Motor neuron (in vitro differentiated cells): ENCODE results near the gene KLLN. TPM values are rescaled to one million over a fixed set of nuclear protein-coding genes. Genes with fewer than 3 reads are reported as not detected.
"Not testable (repeated sequence)": the region's sequence is repeated elsewhere in the genome, so short reads cannot be mapped to it uniquely, and the experiment has no call there.

Experiments used
- ATAC-seq, 8 experiments: fragments of 200-7000 bp; cut with Tn5 transposase; replicated peaks in 6 of 8; 2 replicates each; pipeline ENCODE4 v1.8.0; 2021; ENCODE audit warnings: mild to moderate bottlenecking in 8 of 8, moderate library complexity in 8 of 8
- H3K27ac ChIP-seq, 2 donors: fragments of 250-450 bp; sonication (Bioruptor Pico); 2 replicates each; pipeline ENCODE4 v1.9.0; 2021; ENCODE audit warnings: antibody characterized with exemption in 2 of 2, mild to moderate bottlenecking in 2 of 2, moderate library complexity in 1 of 2
- H3K4me1 ChIP-seq, 2 donors: fragments of 250-450 bp; sonication (Bioruptor Pico); replicated peaks in 1 of 2; 2 replicates each; pipeline ENCODE4 v1.6.1; 2021; ENCODE audit warnings: antibody characterized with exemption in 2 of 2, mild to moderate bottlenecking in 2 of 2, moderate library complexity in 1 of 2
- H3K4me3 ChIP-seq, 5 donors: fragments of 250-450 bp; sonication (Bioruptor Pico); 2 replicates each; pipeline ENCODE4 v1.9.0; 2021; ENCODE audit warnings: antibody characterized with exemption in 5 of 5, mild to moderate bottlenecking in 5 of 5, moderate library complexity in 4 of 5
- WGBS, 10 experiments: fragments of 450-650 bp; shearing (Covaris generic); methylation state at CpG; one replicate each; pipeline ENCODE4 v1.0.0; 2022; 5-methylcytosine and 5-hydroxymethylcytosine counted together
- in situ Hi-C, 9 experiments: fragments of 400-800 bp; cut with MboI; loops; one replicate each; pipeline ENCODE4 v1.15.0; 2021; ENCODE audit warnings: low sequenced_read_pairs in 9 of 9, low pct_unique_long_range_greater_than_20kb in 2 of 9; ENCODE audit not compliant: unreplicated experiment in 9 of 9
- total RNA-seq, 8 experiments: library from RNA; unstranded; fragments of 300-600 nt; gene quantifications; 2 replicates each; pipeline versions ENCODE4 v1.2.3 to v1.2.4, GENCODE V29; 2022

KLLN gene, protein sequence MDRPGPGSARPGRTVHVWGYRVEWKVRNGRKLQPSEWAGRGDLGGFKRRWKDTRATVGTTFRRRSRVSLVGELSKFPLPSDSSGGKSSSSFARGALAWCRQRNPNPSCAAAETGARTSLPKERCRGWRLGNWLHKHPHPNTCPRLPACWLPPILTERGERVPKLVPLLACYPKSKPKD
- 1 to 10 TPM; 1.3 to 3.0 (median 2.3) TPM for total RNA-seq

DNA sequence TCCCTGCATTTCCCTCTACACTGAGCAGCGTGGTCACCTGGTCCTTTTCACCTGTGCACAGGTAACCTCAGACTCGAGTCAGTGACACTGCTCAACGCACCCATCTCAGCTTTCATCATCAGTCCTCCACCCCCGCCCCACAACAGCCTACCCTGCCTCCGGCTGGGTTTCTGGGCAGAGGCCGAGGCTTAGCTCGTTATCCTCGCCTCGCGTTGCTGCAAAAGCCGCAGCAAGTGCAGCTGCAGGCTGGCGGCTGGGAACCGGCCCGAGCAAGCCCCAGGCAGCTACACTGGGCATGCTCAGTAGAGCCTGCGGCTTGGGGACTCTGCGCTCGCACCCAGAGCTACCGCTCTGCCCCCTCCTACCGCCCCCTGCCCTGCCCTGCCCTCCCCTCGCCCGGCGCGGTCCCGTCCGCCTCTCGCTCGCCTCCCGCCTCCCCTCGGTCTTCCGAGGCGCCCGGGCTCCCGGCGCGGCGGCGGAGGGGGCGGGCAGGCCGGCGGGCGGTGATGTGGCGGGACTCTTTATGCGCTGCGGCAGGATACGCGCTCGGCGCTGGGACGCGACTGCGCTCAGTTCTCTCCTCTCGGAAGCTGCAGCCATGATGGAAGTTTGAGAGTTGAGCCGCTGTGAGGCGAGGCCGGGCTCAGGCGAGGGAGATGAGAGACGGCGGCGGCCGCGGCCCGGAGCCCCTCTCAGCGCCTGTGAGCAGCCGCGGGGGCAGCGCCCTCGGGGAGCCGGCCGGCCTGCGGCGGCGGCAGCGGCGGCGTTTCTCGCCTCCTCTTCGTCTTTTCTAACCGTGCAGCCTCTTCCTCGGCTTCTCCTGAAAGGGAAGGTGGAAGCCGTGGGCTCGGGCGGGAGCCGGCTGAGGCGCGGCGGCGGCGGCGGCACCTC is at the start of gene KLLN, which contains the start of gene PTEN:
TSS of gene KLLN (minus strand) at position 481 of the 891 bp plus-strand sequence. CDS start 1,046 bp downstream, outside the sequence.
TSS of gene PTEN (plus strand) at position 573 of the 891 bp plus-strand sequence. CDS start 845 bp downstream, outside the sequence.
- peak within 1 kb of the TSS; percentile 86 to 95 for H3K27ac ChIP-seq
- in situ Hi-C loops = loop anchor here in 4 of 9 experiments (25.0 kb wide), 3 partner anchors 524 to 699 kb away; no protein-coding TSS in a partner anchor
- WGBS, 10 experiments = 0% methylated on average over 1 to 4 of the region's 89 CpGs; no CpG with 5 or more reads in 8 of the 10 experiments

DNA sequence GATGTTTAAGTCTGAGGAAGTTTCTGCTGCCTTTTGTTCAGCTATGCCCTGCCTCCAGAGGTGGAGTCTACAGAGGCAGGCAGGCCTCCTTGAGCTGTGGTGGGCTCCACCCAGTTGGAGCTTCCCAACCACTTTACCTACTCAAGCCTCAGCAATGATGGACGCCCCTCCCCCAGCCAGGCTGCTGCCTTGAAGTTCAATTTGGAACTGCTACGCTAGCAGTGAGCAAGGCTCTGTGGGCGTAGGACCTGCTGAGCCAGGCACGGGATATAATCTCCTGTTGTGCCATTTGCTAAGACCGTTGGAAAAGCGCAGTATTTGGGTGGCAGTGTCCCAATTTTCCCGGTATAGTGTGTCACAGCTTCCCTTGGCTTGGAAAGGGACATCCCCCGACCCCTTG is 40.1 kb upstream of the KLLN start:
- WGBS, 10 experiments = 58 to 100% (median 93%) methylated on average over 1 to 8 of the region's 8 CpGs; no CpG with 5 or more reads in 6 of the 10 experiments
- H3K4me1 ChIP-seq, in situ Hi-C loops, ATAC-seq, H3K27ac ChIP-seq, H3K4me3 ChIP-seq: not testable (repeated sequence)

More for the DNA sequence above, at the start of gene KLLN, which contains the start of gene PTEN:
- peaks cover 2 to 5% of the 10 kb centered on the region in 2 donors for H3K4me1 ChIP-seq
- peak within 1 kb of the TSS; percentile 79 to 95 (median 90) for H3K4me3 ChIP-seq
- peak; percentile 48 to 88 (median 82) for ATAC-seq

DNA sequence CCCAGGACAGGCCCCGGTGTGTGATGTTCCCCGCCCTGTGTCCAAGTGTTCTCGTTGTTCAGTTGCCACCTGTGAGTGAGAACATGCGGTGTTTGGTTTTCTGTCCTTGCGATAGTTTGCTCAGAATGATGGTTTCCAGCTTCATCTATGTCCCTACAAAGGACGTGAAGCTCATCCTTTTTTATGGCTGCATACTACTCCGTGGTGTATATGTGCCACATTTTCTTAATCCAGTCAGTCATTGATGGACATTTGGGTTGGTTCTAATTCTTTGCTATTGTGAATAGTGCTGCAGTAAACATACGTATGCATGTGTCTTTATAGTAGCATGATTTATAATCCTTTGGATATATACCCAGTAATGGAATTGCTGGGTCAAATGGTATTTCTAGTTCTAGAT is 34.6 kb upstream of the KLLN start:
- ATAC-seq, H3K27ac ChIP-seq, H3K4me3 ChIP-seq, H3K4me1 ChIP-seq, in situ Hi-C loops: not testable (repeated sequence)
- WGBS, 10 experiments = 60 to 100% (median 95%) methylated on average over 1 to 3 of the region's 8 CpGs; no CpG with 5 or more reads in 4 of the 10 experiments

DNA sequence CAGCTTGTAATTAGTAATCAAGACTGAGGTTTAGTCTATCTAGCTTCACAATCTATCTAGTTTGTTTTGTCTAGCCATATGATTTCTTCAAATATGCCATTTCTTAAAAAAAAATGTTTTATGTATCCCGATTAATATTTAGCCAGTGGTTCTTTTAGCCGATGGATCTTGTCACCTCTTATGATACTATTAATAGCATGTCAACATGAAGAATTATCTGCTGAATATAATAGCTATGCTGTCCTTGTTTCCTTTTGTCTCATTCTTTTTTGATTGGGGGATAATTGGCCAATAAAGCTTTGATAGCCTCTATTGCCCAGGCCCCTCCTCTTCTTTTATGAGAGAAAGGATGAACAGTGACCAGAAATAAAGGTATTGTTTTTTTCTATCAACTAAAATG is 32.9 kb upstream of the KLLN start:
- Histone ChIP-seq H3K4me1 (no peaks in the 10 kb centered on the region), H3K4me3 (no peak overlapping the region), H3K27ac (no peak overlapping the region)
- WGBS, 10 experiments = 40 to 100% (median 81%) methylated on average over 1 to 2 of the region's 2 CpGs
- ATAC-seq = no peak
- in situ Hi-C loops = no loop called here

DNA sequence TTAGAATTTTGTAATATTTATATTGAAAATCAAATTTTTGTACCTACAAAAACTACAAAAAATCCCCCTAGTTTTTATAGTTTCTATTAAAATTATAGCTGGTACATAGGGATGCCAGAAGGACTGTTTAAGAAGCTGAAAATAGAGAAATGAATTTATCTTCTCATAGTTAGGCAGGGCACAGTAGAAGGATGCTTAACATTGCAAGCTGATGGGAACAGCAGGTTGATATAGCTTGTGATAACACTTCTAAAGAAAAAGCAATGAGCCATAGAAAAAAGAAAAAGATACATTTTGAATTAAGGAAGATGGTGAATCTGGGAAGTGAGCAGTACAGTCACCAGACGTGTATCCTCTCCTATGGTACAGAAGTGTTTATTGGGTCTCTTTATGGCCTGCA is 32.1 kb upstream of the KLLN start:
- ATAC-seq = no peak
- Histone ChIP-seq H3K4me1 (no peaks in the 10 kb centered on the region), H3K4me3 (no peak overlapping the region), H3K27ac (no peak overlapping the region)
- 100% methylated on average over 1 of the region's 1 CpG; no CpG with 5 or more reads in 7 of the 10 experiments for WGBS, 10 experiments
- in situ Hi-C loops = no loop called here

DNA sequence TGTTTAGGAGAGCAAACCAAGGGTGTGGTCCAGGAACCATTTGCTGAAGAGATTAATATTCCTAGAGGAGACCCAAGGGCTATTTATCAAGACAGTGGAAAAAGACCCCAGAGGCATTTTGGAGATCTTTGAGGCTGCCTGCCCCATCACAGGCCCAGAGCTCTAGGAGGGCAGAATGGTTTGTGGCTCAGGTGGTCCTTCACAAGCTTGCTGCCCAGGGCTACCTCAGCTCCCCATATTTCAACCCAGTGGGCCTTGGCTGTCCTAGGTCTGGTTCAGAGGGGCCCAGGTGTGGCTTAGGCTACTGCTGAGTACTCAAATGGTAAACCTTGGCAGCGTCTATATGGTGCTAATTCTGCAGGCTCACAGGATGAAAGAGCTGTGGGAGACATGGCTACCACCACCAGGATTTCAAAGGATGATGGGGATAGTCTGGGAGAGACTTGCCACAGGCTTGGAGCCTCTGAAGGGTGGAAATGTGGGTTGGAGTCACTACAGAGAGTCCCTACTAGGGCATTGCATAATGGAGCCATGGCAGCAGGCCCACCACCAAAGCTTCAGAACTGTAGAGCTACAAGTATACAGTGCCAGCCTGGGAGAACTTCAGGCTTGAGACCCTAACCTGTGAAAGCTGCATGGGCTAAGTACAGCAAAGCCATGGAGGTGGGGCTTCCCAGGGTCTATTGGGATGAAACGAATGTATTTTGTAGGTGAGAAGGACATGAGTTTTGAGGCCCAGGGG is 24.4 kb upstream of the KLLN start:
- WGBS, 10 experiments = 80 to 100% methylated on average over 1 of the region's 2 CpGs; no CpG with 5 or more reads in 8 of the 10 experiments
- no peak overlapping the region for H3K4me3 ChIP-seq
- in situ Hi-C loops = no loop called here
- H3K4me1 ChIP-seq = no peaks in the 10 kb centered on the region
- H3K27ac ChIP-seq = no peak overlapping the region
- no peak for ATAC-seq

DNA sequence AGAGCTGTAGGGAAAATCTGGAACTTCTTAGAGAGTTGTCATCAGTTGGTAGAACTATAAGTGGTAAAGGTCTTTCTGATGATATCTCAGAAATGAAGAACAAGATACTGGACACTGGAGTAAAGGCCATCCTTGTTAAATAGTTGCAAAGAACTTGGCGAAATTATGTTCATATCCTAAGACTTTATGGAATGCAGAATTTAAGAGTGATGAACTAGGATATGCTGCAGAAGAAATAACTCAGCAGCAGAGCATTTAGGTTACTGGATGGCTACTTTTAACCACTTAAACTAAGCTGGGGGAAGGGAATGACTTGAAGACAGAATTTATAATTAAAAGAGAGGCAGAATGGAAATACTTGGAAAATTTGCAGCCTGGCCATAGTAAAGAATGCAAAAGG is 23.8 kb upstream of the KLLN start:
- Histone ChIP-seq H3K27ac (no peak overlapping the region), H3K4me1 (no peaks in the 10 kb centered on the region), H3K4me3 (no peak overlapping the region)
- WGBS, 10 experiments = 82 to 100% (median 100%) methylated on average over 1 of the region's 1 CpG; no CpG with 5 or more reads in 2 of the 10 experiments
- in situ Hi-C loops = no loop called here
- ATAC-seq = no peak

DNA sequence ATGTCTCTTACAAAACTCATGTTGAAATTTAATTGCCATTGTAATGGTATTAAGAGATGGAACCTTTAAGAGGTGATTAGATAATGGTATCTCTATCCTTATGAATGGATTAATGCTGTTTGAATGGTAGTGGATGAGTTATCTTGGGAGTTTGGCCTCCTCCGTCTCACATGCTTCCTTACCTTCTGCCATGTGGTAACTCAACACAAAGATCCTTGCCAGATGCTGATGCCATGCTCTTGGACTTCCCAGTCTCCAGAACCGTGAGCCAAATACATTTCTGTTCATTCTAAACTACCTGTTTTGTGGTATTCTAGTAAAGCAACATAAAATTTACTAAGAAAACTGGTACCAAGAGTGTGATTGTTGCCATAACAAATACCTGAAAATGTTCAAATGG is 23.3 kb upstream of the KLLN start:
- 93 to 100% (median 100%) methylated on average over 1 to 2 of the region's 2 CpGs; no CpG with 5 or more reads in 2 of the 10 experiments for WGBS, 10 experiments
- H3K4me1 ChIP-seq = no peaks in the 10 kb centered on the region
- ATAC-seq = no peak
- H3K27ac ChIP-seq = no peak overlapping the region
- in situ Hi-C loops = no loop called here
- H3K4me3 ChIP-seq = no peak overlapping the region

DNA sequence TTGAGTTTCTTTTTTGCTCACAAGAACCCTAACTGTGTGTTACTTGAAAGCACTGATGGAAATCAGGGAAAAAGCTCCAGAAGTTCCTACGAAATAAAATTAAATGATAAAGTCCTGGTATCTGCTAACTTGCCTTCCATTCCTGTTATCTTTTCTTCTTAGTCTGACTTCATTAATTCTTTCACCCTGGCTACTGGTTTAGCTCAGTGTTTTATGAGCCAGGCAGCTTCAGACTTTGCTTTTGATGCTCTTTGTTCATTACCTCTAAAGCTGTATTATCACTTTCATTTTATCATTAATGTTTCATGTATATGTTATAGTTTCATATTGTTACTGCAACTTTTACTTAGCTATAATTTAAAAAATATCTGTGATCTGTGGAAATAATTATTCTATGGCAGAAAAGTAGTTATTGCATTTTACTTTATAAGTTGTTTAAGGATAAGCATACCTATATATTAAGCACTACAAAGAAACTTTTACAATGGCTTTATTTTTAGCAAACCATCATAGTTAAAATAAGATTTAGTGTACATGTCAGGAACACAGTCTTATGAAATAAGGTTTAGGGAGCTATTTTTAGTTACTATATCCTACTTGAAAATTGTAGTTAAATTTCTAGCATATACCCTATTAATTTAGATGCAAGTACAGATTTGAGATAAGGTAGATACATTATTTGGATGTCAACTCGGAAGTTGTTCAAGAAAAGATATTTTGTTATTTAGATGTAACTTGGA is 19.4 kb upstream of the KLLN start:
- no peaks in the 10 kb centered on the region for H3K4me1 ChIP-seq

DNA sequence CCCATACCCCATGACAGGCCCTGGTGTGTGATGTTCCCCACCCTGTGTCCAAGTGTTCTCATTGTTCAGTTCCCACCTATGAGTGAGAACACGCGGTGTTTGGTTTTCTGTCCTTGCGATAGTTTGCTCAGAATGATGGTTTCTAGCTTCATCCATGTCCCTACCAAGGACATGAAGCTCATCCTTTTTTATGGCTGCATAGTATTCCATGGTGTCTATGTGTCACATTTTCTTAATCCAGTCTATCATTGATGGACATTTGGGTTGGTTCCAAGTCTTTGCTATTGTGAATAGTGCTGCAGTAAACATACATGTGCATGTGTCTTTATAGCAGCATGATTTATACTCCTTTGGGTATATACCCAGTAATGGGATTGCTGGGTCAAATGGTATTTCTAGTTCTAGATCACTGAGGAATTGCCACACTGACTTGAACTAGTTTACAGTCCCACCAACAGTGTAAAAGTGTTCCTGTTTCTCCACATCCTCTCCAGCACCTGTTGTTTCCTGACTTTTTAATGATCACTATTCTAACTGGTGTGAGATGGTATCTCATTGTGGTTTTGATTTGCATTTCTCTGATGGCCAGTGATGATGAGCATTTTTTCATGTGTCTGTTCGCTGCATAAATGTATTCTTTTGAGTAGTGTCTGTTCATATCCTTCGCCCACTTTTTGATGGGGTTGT is 18.2 kb upstream of the KLLN start:
- H3K4me1 ChIP-seq, in situ Hi-C loops, H3K27ac ChIP-seq, H3K4me3 ChIP-seq, ATAC-seq: not testable (repeated sequence)
- 85 to 100% (median 100%) methylated on average over 1 to 2 of the region's 5 CpGs; no CpG with 5 or more reads in 5 of the 10 experiments for WGBS, 10 experiments

More for the DNA sequence above, 19.4 kb upstream of the KLLN start:
- Histone ChIP-seq H3K27ac (no peak overlapping the region), H3K4me3 (no peak overlapping the region)
- in situ Hi-C loops = no loop called here
- 73 to 100% (median 93%) methylated on average over 1 to 2 of the region's 2 CpGs for WGBS, 10 experiments
- no peak for ATAC-seq

DNA sequence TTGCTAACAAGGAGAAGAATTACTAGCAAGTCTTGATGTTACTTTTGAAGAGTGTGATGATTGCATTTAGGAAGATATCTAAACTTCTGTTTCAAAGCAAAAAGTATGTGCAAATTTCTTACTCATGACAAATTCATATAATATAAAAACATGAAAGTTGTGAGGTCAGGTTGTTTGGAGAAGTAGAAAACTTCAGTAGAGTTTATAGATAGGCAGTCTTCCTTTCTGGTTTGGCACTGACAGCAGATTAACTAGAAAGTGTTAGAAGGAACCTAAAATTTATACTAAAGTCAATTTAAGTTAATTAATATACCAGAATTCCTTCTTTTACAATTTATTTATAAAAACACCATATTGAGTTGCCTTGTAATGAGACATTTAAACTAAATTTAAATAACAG is 17.0 kb upstream of the KLLN start:
- in situ Hi-C loops = no loop called here
- ATAC-seq = no peak
- no peak overlapping the region for H3K4me3 ChIP-seq
- H3K27ac ChIP-seq = no peak overlapping the region
- no peaks in the 10 kb centered on the region for H3K4me1 ChIP-seq
